Stimulated activated memory B cell treated with anti-CD40 and anti-IgM and Interleukin-4, amounts not matched to agents 10 μg/mL and 1 μg/mL and 100 μg/mL, for 72 hours (primary cell): ENCODE data around the gene REEP3.
A peak's percentile ranks its signal among the peaks of the same experiment; 100 is the strongest.
"Not testable (repeated sequence)": the region's sequence is repeated elsewhere in the genome, so short reads cannot be mapped to it uniquely, and the experiment has no call there.

Source experiments
- ATAC-seq: fragments of 150-1000 bp; cut with Tn5 transposase; 2 replicates; pipeline ENCODE4 v1.10.0; 2021
- H3K27ac Mint-ChIP-seq: one replicate; pipeline ENCODE4 v1.8.0; 2022; ENCODE audit warnings: mild to moderate bottlenecking, mixed read lengths
- H3K27me3 Mint-ChIP-seq: one replicate; pipeline ENCODE4 v1.8.0; 2022; ENCODE audit warnings: mixed read lengths
- H3K36me3 Mint-ChIP-seq: one replicate; pipeline ENCODE4 v1.8.0; 2022; ENCODE audit warnings: mixed read lengths
- H3K4me1 Mint-ChIP-seq: one replicate; pipeline ENCODE4 v1.8.0; 2022; ENCODE audit warnings: mixed read lengths
- H3K4me3 Mint-ChIP-seq: one replicate; pipeline ENCODE4 v1.8.0; 2022; ENCODE audit warnings: mild to moderate bottlenecking, moderate library complexity, mixed read lengths
- H3K9me3 Mint-ChIP-seq: one replicate; pipeline ENCODE4 v1.8.0; 2022; ENCODE audit warnings: mixed read lengths

REEP3 gene

DNA sequence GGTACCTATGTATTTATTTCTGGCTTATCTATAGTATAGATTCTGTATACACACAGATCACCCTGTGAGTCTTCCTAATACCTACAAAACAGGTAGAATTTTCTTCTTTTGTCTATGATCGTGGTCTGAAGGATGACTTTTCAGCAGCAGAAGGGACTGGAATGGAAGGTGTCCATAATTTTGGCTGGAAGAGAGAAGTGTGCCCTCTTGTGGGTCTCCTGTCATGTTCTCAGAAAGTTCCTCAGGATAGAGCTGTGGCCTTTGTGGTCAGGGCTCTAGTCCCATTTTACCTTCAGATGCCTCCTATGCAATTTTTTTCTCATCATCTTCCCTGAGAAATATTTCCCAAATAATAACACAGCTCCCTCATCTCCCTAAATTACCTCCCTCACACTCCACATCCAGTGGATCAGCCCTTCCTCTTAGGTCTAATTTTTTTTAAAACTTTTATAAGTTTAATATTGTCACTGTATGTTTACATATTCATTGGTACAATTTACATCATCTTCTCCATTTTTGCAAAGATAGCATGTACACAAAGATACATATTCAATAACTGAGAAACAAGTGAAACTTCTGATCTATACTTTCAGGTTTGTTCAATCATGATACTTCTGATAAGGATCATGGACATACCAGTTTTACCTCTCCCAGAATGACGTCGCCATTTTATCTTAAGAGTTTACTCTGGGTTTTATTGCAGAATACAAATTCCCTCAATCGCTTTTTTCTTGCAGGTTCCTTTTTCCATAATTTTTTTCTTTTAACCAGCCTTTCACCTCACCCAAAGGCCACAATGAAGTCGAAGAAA, 112.7 kb downstream of the REEP3 start:
- Mint-ChIP-seq H3K9me3 (no peaks in the 10 kb centered on the region), H3K4me1 (peaks cover 6% of the 10 kb centered on the region), H3K36me3 (no peaks in the 10 kb centered on the region), H3K4me3 (no peak overlapping the region), H3K27me3 (no peaks in the 10 kb centered on the region), H3K27ac (no peak overlapping the region)
- ATAC-seq = no peak

DNA sequence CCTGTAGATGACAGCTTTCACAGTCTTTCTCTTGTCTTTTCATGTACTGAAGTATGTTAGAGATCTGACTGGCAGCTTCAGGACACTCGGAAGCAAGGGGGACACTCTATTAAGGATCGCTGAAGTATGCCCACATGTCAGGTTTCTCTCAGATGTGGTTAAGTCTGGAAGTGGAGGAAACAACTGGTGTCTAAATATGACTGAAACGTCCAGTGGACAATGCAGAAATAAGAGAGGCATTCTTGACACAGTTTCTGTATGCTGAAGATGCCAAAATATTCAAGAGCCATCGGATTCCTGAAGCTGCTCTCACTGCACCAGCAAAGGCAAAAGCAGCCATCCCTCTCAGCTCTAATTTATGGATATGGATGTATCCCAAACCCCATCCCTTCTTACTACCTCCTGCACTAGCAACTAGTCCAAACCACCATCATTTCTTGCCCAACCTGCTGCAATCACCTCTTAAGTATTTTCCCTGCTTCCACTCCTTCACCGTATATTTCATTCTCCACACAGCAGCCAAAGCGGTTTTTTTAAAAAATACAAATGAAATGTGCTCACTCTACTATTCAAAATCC, 113.4 kb downstream of the REEP3 start:
- no peak overlapping the region for H3K27ac Mint-ChIP-seq
- H3K4me3 Mint-ChIP-seq = no peak overlapping the region
- no peaks in the 10 kb centered on the region for H3K27me3 Mint-ChIP-seq
- no peaks in the 10 kb centered on the region for H3K36me3 Mint-ChIP-seq
- peaks cover 4% of the 10 kb centered on the region for H3K4me1 Mint-ChIP-seq
- ATAC-seq = no peak
- H3K9me3 Mint-ChIP-seq = no peaks in the 10 kb centered on the region

DNA sequence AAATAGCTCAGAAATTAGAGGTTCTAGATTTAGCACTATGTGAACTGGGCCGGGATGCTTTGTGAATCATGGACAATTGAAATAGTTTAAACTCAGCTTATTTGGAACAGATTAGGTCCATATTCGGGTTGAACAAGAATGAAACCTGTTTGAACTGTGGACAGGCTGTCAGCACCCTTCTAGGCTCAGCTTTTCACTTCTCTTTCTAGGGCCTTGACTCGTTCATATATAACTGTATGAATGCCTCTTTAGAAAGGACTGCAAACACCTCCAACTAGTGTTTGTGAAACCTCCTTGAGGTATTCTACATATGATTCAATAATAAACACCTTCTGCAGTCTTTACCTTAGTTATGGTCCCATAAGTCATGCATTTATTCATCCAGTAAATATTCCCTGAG, 115.6 kb downstream of the REEP3 start:
- H3K36me3 Mint-ChIP-seq = no peaks in the 10 kb centered on the region
- ATAC-seq = no peak
- H3K4me3 Mint-ChIP-seq = no peak overlapping the region
- H3K27me3 Mint-ChIP-seq = no peaks in the 10 kb centered on the region
- H3K9me3 Mint-ChIP-seq = no peaks in the 10 kb centered on the region
- H3K4me1 Mint-ChIP-seq = peaks cover 4% of the 10 kb centered on the region
- H3K27ac Mint-ChIP-seq = no peak overlapping the region

DNA sequence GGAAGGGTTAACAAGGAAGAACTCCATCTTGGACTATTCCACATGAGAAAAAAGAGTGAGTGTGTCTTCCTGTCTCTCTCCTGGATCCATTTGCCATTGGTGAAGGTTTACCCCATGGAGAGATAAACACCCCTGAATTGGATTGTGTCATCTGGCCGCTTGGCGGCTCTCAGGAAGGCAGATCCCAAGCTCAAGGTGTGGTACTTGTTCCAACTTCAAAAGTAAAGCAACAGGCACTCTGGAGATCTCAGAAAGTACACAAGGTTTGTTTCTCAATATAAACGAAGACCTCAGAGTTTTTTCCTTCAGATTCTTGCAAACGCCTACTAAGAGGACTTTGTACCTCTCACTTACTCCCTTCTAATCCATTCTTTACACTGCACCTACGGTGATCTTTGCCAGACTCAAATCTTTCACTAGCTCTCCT, 116.7 kb downstream of the REEP3 start:
- ATAC-seq = no peak
- Mint-ChIP-seq H3K9me3 (no peaks in the 10 kb centered on the region), H3K36me3 (no peaks in the 10 kb centered on the region), H3K27me3 (no peaks in the 10 kb centered on the region), H3K4me3 (no peak overlapping the region), H3K4me1 (peaks cover 4% of the 10 kb centered on the region), H3K27ac (no peak overlapping the region)

DNA sequence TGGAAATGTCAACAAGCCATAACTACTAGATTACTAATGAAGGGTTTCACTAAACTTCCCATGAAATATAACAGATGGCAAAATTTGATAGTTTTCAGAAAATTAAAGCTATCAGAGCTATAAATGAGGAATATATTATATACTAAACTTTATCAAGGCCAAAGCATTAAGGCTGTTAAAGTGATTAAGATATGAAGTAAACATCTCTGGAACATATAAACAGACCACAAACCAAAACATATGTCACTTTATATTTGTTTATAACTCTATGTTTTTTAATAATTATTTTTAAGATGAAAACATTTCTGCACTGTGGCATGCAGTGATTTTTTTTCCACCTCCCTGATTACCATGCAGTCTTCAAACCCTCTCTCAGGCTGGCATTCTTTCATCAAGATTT, 120.2 kb downstream of the REEP3 start:
- no peaks in the 10 kb centered on the region for H3K27me3 Mint-ChIP-seq
- H3K27ac Mint-ChIP-seq = no peak overlapping the region
- no peak for ATAC-seq
- H3K36me3 Mint-ChIP-seq = no peaks in the 10 kb centered on the region
- H3K4me3 Mint-ChIP-seq = no peak overlapping the region
- H3K9me3 Mint-ChIP-seq = no peaks in the 10 kb centered on the region
- H3K4me1 Mint-ChIP-seq = no peaks in the 10 kb centered on the region

DNA sequence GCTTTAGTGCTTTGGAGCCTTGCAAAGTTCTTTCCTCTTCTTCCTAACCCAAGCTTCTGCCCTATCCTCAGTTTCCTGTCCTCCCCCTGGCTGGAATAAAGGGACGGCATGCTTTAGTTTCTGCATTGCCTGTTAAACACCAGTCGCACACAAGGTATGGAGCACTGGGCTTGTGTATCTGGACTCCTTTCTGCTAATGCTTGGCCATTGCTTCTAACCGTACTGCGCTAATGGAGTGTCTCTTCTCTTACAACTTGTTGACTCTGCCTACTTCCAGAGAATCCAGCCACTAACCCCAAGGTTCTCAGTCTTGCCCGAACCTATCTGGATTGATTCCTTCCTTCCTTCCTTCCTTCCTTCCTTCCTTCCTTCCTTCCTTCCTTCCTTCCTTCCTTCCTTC, 120.6 kb downstream of the REEP3 start:
- Mint-ChIP-seq H3K4me3 (no peak overlapping the region), H3K9me3 (no peaks in the 10 kb centered on the region), H3K4me1 (no peaks in the 10 kb centered on the region), H3K27me3 (no peaks in the 10 kb centered on the region), H3K27ac (no peak overlapping the region), H3K36me3 (no peaks in the 10 kb centered on the region)
- no peak for ATAC-seq

DNA sequence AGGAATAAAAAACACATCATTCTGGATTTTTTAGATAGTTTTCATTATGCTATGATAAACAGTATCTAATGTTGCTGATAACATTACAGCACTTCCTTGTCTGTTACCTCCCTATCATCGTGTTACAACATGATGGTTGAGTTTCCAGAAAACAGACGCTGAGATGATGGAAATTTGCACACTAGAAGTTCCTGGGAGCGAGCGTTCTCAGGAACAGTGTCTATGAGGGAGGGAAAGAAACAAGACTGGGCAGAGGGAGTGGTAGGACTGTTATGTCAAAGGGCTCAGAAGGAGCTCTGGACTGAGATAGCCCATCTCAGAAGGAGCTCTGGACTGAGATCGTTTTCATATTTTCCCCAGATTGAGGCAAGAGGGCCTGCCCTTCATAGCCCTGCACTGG, 121.6 kb downstream of the REEP3 start:
- Mint-ChIP-seq H3K36me3 (no peaks in the 10 kb centered on the region), H3K27ac (no peak overlapping the region), H3K4me3 (no peak overlapping the region), H3K9me3 (peaks cover 2% of the 10 kb centered on the region), H3K4me1 (no peaks in the 10 kb centered on the region), H3K27me3 (peaks cover 5% of the 10 kb centered on the region)
- no peak for ATAC-seq

DNA sequence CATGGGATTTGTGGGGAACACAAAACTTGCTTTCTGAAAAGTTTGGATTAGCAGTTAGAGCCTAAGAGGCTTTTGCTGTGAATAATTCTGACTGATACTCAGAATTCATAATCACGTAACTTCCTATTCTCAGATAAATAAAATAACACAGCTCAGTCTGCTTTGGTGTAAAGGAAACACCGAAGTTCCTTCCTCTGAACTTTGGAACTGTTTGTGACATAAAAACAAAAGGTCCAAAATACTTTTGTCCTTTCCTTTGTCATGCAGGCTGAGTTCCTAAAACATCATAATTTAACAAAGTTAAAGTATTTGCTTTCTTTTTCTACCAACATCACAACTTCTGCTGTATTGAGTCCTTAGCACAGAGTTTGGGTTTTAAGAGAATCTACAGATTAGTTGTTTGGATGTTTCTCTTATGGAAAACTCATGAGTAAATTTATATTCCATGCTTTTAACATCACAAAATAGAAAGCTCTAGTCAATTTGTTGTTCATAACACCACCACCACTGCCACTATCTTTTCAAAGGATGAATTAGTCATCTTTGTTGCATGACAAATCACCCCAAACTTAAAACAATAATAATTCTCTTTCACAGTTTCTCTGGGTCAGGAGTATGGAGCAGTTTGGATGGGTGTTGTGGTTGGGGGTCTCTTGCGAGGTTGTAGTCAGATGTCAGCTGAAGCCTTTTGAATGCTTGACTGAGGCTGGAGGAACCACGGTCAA, 123.4 kb downstream of the REEP3 start:
- Mint-ChIP-seq H3K9me3 (peaks cover 3% of the 10 kb centered on the region), H3K27me3 (peaks cover 18% of the 10 kb centered on the region), H3K4me3 (no peak overlapping the region), H3K4me1 (no peaks in the 10 kb centered on the region), H3K27ac (no peak overlapping the region), H3K36me3 (no peaks in the 10 kb centered on the region)
- ATAC-seq = no peak

DNA sequence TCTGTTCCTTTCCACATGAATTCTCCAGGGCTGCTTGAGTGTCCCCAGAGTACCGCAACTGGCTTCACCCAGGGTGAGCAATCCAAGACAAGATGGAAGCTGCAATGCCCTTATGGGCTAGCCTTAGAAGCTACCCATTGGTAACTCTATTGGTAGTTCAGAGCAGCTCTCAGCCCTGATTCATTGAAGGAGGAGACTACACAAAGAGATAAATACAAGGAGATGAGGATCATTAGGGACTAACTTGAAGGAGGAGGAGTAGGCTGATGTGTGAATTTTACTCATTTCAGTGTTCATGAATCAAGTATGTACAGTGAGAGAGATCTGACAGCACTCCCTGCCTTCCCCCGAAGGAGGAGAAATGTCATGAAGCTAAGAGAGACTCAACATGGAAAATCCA, 124.0 kb downstream of the REEP3 start:
- Mint-ChIP-seq H3K4me1 (no peaks in the 10 kb centered on the region), H3K27ac (no peak overlapping the region), H3K36me3 (no peaks in the 10 kb centered on the region), H3K27me3 (peaks cover 18% of the 10 kb centered on the region), H3K4me3 (no peak overlapping the region), H3K9me3 (peaks cover 3% of the 10 kb centered on the region)
- peak; percentile 31 for ATAC-seq

DNA sequence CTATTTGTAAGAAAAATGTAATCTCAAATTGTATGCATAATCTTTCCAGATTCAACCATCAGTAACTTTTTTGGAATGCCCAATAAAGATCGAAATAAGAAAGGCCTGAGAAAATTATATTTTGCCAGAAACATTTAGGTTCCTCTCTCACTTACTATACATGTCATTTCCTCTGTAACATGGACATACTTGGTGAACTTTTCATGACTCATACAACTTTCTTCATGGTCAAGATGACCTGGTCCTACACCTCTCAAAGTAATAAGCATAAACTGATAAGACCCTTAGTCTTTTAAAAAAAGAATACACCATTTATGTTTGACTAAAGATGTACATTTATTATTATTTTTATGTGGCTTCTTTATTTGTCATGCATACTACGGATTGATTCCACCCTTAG, 125.3 kb downstream of the REEP3 start:
- Mint-ChIP-seq H3K27me3 (peaks cover 18% of the 10 kb centered on the region), H3K36me3 (no peaks in the 10 kb centered on the region), H3K4me1 (no peaks in the 10 kb centered on the region), H3K9me3 (peaks cover 3% of the 10 kb centered on the region), H3K27ac (no peak overlapping the region), H3K4me3 (no peak overlapping the region)
- no peak for ATAC-seq

DNA sequence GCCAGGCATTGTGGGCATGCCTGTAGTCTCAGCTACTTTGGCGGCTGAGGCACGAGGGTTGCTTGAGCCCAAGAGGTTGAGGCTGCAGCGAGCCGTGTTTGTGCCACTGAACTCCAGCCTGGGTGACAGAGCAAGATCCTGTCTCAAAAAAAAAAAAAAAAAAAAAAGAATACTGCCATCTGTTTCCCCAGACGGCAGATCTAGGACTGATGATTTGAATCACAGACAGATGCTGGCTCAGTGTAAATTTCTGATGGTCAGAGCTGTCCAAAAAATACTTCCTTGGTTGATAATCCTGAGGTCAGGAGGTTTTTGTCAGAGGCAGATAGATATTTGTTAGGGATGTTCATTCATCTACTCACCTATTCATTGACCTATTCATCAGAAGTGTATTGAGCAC, 130.7 kb downstream of the REEP3 start:
- H3K9me3 Mint-ChIP-seq = peaks cover 7% of the 10 kb centered on the region
- no peak overlapping the region for H3K27ac Mint-ChIP-seq
- no peaks in the 10 kb centered on the region for H3K4me1 Mint-ChIP-seq
- no peaks in the 10 kb centered on the region for H3K36me3 Mint-ChIP-seq
- no peak overlapping the region for H3K4me3 Mint-ChIP-seq
- peaks cover 18% of the 10 kb centered on the region for H3K27me3 Mint-ChIP-seq
- no peak for ATAC-seq

DNA sequence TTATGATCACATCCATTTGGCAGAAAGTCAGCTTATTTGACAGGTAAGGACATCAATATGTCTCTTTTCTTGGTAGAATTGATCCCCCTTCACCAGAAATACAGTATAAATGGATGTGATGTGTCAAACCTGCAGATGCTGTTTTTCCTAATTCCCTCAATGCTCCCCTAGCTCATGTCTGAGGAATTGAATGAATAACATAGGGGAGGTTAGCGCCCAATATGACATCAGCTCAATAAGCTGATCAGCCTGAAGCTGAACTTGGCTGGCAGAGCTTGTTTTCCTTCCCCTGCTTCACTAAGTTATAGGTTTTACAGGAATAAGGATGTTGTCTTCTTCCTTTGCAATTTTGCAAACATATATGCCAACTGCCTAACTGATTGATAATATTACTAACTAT, 132.5 kb downstream of the REEP3 start:
- no peaks in the 10 kb centered on the region for H3K4me1 Mint-ChIP-seq
- H3K27me3 Mint-ChIP-seq = peaks cover 3% of the 10 kb centered on the region
- ATAC-seq = no peak
- no peak overlapping the region for H3K4me3 Mint-ChIP-seq
- H3K36me3 Mint-ChIP-seq = no peaks in the 10 kb centered on the region
- no peak overlapping the region for H3K27ac Mint-ChIP-seq
- H3K9me3 Mint-ChIP-seq = peaks cover 4% of the 10 kb centered on the region

DNA sequence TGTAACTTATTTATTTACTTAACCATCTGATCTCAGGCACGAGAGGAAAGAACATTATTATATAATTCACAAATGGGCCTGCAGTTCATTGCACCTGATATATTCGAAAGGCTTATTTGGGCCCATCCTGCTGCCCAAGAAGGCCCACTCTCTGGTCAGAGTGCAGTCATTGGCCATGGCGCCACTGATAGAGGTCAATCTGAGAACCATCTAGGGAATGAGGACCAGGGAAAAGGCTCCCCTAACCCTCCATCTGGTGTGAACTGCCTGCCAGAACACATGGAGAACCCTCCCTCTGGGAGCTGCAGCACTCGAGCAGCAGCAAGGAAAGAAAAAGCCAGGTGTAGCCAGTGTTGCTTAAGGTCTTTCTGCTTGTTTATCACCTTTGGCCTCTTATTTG, 136.6 kb downstream of the REEP3 start:
- Mint-ChIP-seq H3K36me3 (no peaks in the 10 kb centered on the region), H3K27me3 (no peaks in the 10 kb centered on the region), H3K9me3 (peaks cover 4% of the 10 kb centered on the region), H3K4me1 (no peaks in the 10 kb centered on the region), H3K27ac (no peak overlapping the region), H3K4me3 (no peak overlapping the region)
- ATAC-seq = no peak

DNA sequence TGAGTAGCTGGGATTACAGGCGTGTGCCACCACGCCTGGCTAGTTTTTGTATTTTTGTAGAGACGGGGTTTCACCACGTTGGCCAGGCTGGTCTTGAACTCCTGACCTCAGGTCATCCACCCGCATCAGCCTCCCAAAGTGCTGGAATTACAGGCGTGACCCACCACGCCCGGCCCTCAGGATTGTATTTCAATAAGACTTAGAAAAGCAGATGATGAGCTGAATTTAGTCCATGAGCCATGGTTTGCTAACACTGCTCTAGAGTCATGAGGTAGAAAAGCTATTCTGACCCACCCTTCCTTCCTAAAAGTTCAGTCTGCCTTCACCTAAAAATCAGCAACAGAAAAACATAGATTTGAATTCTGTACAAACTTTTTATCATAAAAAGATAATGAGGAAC, 139.7 kb downstream of the REEP3 start:
- not testable (repeated sequence) for ATAC-seq, H3K9me3 Mint-ChIP-seq, H3K4me1 Mint-ChIP-seq, H3K36me3 Mint-ChIP-seq, H3K27ac Mint-ChIP-seq, H3K27me3 Mint-ChIP-seq, H3K4me3 Mint-ChIP-seq

DNA sequence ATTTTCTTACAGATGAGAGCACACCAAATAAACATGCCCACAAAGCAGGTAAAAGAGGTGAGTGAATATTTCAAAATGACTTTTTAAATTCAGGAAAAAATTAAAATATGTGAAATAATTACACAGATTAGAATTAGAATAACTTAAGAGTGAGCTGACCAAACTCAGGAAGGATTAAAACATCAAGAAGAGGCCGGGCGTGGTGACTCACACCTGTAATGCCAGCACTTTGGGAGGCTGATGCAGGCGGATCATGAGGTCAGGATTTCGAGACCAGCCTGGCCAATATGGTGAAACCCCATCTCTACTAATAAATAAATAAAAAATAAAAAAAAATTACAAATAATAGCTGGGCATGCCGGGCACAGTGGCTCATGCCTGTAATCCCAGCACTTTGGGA, 140.1 kb downstream of the REEP3 start:
- H3K36me3 Mint-ChIP-seq = no peaks in the 10 kb centered on the region
- no peak for ATAC-seq
- no peak overlapping the region for H3K4me3 Mint-ChIP-seq
- no peaks in the 10 kb centered on the region for H3K4me1 Mint-ChIP-seq
- H3K27ac Mint-ChIP-seq = no peak overlapping the region
- no peaks in the 10 kb centered on the region for H3K27me3 Mint-ChIP-seq
- H3K9me3 Mint-ChIP-seq = no peaks in the 10 kb centered on the region

DNA sequence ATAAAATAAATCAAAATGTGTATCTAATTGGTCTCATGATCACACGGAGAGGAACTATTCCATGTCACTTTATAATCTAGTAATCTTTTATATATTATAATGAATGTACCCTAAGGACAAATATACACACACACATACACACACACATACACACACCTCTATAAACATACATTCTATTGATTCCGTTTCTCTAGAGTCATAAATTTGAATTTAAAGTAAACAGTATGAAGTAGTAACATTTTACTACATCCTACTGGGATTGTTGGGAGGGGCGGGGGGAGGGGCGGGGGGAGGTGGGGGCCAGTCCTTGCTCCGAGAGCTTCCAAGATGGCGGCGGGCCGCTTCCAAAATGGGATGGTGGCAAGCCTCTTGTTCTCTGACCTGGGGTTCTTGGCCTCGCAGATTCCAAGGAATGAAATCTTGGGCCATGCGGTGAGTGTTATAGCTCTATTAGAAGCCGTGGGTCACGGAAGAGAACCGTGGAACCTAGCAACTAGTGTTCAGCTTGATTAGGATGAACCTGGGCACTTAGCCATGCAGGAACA, 143.2 kb downstream of the REEP3 start:
- Mint-ChIP-seq H3K27me3 (no peaks in the 10 kb centered on the region), H3K9me3 (no peaks in the 10 kb centered on the region), H3K36me3 (no peaks in the 10 kb centered on the region), H3K27ac (no peak overlapping the region), H3K4me3 (no peak overlapping the region), H3K4me1 (no peaks in the 10 kb centered on the region)
- no peak for ATAC-seq
